SK-MEL-5 (cell line): ENCODE measurements around the gene DEFB113. TPM values are rescaled to one million over a fixed set of nuclear protein-coding genes. Genes with fewer than 3 reads are reported as not detected.
"Not testable (repeated sequence)": the region's sequence is repeated elsewhere in the genome, so short reads cannot be mapped to it uniquely, and the experiment has no call there.

Experiments used
- DNase-seq: peaks from one replicate; pipeline ENCODE4 v3.0.0-alpha.2; 2016; ENCODE audit warnings: low read depth, low spot score
- in situ Hi-C: cut with HindIII; loops from 2 replicates; pipeline ENCODE4 v1.10.0; 2016; ENCODE audit warnings: low sequenced_read_pairs, high pct_unique_total_duplicates, low pct_unique_long_range_greater_than_20kb
- total RNA-seq: library from RNA; depleted of rRNA; stranded (reverse); fragments of >200 nt; shearing (Covaris generic); gene quantifications from 2 replicates; pipeline ENCODE4 v1.2.3, GENCODE V29; 2014; rRNA removed

DEFB113 gene
- total RNA-seq, 1 experiment from 2014 or later: not detected

GRCh38 chr6:49946835-49947234 lies 22.6 kb downstream of the DEFB113 start:
- in situ Hi-C loops: no loop called here
- DNase-seq: no peak

GRCh38 chr6:49944068-49944467 lies 25.4 kb downstream of the DEFB113 start:
- in situ Hi-C loops, DNase-seq: not testable (repeated sequence)

- in situ Hi-C loops: no loop called here
- no peak for DNase-seq
Observed at GRCh38 chr6:49939993-49940498, 29.4 kb downstream of the DEFB113 start.

- DNase-seq: no peak
- in situ Hi-C loops: no loop called here
Observed at GRCh38 chr6:49937811-49938210, 31.6 kb downstream of the DEFB113 start.

GRCh38 chr6:49937017-49937416 lies 32.4 kb downstream of the DEFB113 start:
- DNase-seq: no peak
- in situ Hi-C loops: no loop called here

- in situ Hi-C loops: no loop called here
Observed at GRCh38 chr6:49935387-49935786, 34.0 kb downstream of the DEFB113 start.

GRCh38 chr6:49934770-49935169 lies 34.7 kb downstream of the DEFB113 start:
- no peak for DNase-seq
- in situ Hi-C loops: no loop called here

More at GRCh38 chr6:49935387-49935786, 34.0 kb downstream of the DEFB113 start:
- no peak for DNase-seq

- DNase-seq: no peak
- in situ Hi-C loops: no loop called here
Observed at GRCh38 chr6:49933526-49933925, 35.9 kb downstream of the DEFB113 start.

GRCh38 chr6:49929340-49929739 lies 40.1 kb downstream of the DEFB113 start:
- in situ Hi-C loops: no loop called here
- no peak for DNase-seq

- in situ Hi-C loops: no loop called here
- DNase-seq: peak; percentile 10
Observed at GRCh38 chr6:49923826-49924225, 45.6 kb downstream of the DEFB113 start.

GRCh38 chr6:49919935-49920644 lies 49.3 kb downstream of the DEFB113 start:
- in situ Hi-C loops: no loop called here
- no peak for DNase-seq

- in situ Hi-C loops: no loop called here
- DNase-seq: no peak
Observed at GRCh38 chr6:49919261-49919660, 50.2 kb downstream of the DEFB113 start.

- in situ Hi-C loops: no loop called here
- no peak for DNase-seq
Observed at GRCh38 chr6:49918787-49919186, 50.6 kb downstream of the DEFB113 start.

Other genes starting within 250 kb of the DEFB113 start
- not detected in 2 replicates for gene CRISP3, start 225.2 kb downstream of the DEFB113 start, total RNA-seq
- gene PGK2, start 182.3 kb downstream of the DEFB113 start, total RNA-seq: not detected in 2 replicates
- not detected in 2 replicates for gene CRISP1, start 103.1 kb downstream of the DEFB113 start, total RNA-seq
- not detected in 2 replicates for gene DEFB114, start 5.5 kb downstream of the DEFB113 start, total RNA-seq
- not detected in 2 replicates for gene DEFB110, start 52.4 kb upstream of the DEFB113 start, total RNA-seq
- not detected in 2 replicates for gene DEFB112, start 80.3 kb upstream of the DEFB113 start, total RNA-seq